Thymus (tissue), 11 donors: ENCODE measurements around the gene UBXN10. TPM values are rescaled to one million over a fixed set of nuclear protein-coding genes. Genes with fewer than 3 reads are reported as not detected.

ENCODE experiments used
- DNase-seq, 9 donors: peaks; one replicate each; pipeline ENCODE4 v3.0.0-alpha.2; 2013; ENCODE audit warnings: low spot score in 9 of 9, low read depth in 6 of 9, missing footprints in 1 of 9
- H3K27ac ChIP-seq, 2 donors: one replicate each; pipeline ENCODE4 v1.5.1; 2013; ENCODE audit warnings: control low read depth in 1 of 2, low read depth in 1 of 2, low read length in 1 of 2, mild to moderate bottlenecking in 1 of 2, moderate library complexity in 1 of 2
- H3K27me3 ChIP-seq, 2 donors: one replicate each; pipeline ENCODE4 v1.5.1; 2013; ENCODE audit warnings: low read length in 1 of 2; ENCODE audit not compliant: control insufficient read depth in 2 of 2, insufficient read depth in 1 of 2
- H3K36me3 ChIP-seq, 2 donors: one replicate each; pipeline ENCODE4 v1.5.1; 2013; ENCODE audit warnings: low read length in 1 of 2, mild to moderate bottlenecking in 1 of 2, moderate library complexity in 1 of 2; ENCODE audit not compliant: control insufficient read depth in 2 of 2, insufficient read depth in 2 of 2
- H3K4me1 ChIP-seq, 2 donors: one replicate each; pipeline ENCODE4 v1.5.1; 2013; ENCODE audit warnings: low read length in 2 of 2; ENCODE audit not compliant: control insufficient read depth in 2 of 2, insufficient read depth in 2 of 2
- H3K4me3 ChIP-seq, 2 donors: one replicate each; pipeline ENCODE4 v1.5.1; 2013; ENCODE audit warnings: low read length in 2 of 2, control low read depth in 1 of 2, mild to moderate bottlenecking in 1 of 2
- H3K9me3 ChIP-seq, 2 donors: one replicate each; pipeline ENCODE4 v1.5.1; 2013; ENCODE audit warnings: low read length in 1 of 2, mild to moderate bottlenecking in 1 of 2; ENCODE audit not compliant: control insufficient read depth in 2 of 2, insufficient read depth in 1 of 2
- WGBS: extraction: QIAGEN DNeasy Blood & Tissue Kit; methylation state at CpG from one replicate; pipeline ENCODE4 v1.1.7; 2013; 5-methylcytosine and 5-hydroxymethylcytosine counted together
- polyA plus RNA-seq: library from polyadenylated mRNA; stranded (reverse); fragments of 200-250 nt; gene quantifications from one replicate; pipeline ENCODE4 v1.2.3, GENCODE V29; 2013
- total RNA-seq: library from RNA; stranded (reverse); fragments of 120-200 nt; gene quantifications from one replicate; pipeline ENCODE4 v1.2.4, GENCODE V29; 2013
- donor health status: healthy.

Gene UBXN10
- total and polyA plus RNA-seq, 2 donors: 0.24 to 0.50 TPM

GRCh38 chr1:20180129-20180843 is 5.6 kb upstream of the UBXN10 start:
- H3K27me3 ChIP-seq: peaks cover 2 to 16% of the 10 kb centered on the region in 2 donors
- no peak overlapping the region for H3K4me3 ChIP-seq
- DNase-seq: no peak
- WGBS: 91% methylated on average over 6 of the region's 6 CpGs
- H3K27ac ChIP-seq: no peak overlapping the region
- H3K9me3 ChIP-seq: no peaks in the 10 kb centered on the region
- H3K36me3 ChIP-seq: no peaks in the 10 kb centered on the region
- H3K4me1 ChIP-seq: peaks cover 2 to 3% of the 10 kb centered on the region in 2 donors

GRCh38 chr1:20180844-20181207 is 5.1 kb upstream of the UBXN10 start:
- Histone ChIP-seq H3K4me1 (peaks cover 3 to 7% of the 10 kb centered on the region in 2 donors), H3K9me3 (no peaks in the 10 kb centered on the region), H3K4me3 (no peak overlapping the region), H3K27me3 (peaks cover 2 to 21% of the 10 kb centered on the region in 2 donors), H3K27ac (no peak overlapping the region), H3K36me3 (no peaks in the 10 kb centered on the region)
- DNase-seq: no peak
- WGBS: 93% methylated on average over 3 of the region's 3 CpGs

DNA sequence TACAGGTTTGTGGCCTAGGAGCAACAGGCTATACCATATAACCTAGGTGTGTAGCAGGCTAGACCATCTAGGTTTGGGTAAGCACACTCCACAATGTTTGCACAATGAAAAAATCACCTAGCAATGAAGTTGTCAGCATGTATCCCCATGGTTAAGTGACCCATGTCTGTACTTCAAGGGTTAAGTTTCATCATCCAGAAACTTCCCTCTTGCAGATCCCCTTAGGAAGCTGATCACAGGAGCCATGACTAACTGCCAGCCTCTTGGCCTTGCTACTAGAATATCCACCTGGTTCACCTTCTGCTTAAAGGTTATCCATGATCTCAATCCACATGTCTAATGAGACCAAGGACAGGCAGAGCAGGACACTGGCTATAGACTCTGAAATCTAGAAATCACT is 3.5 kb upstream of the UBXN10 start:
- no peak overlapping the region for H3K4me3 ChIP-seq
- no peaks in the 10 kb centered on the region for H3K36me3 ChIP-seq
- no peaks in the 10 kb centered on the region for H3K9me3 ChIP-seq
- peaks cover 7 to 16% of the 10 kb centered on the region in 2 donors for H3K4me1 ChIP-seq
- H3K27me3 ChIP-seq: peaks cover 9 to 36% of the 10 kb centered on the region in 2 donors
- DNase-seq: no peak
- H3K27ac ChIP-seq: no peak overlapping the region

DNA sequence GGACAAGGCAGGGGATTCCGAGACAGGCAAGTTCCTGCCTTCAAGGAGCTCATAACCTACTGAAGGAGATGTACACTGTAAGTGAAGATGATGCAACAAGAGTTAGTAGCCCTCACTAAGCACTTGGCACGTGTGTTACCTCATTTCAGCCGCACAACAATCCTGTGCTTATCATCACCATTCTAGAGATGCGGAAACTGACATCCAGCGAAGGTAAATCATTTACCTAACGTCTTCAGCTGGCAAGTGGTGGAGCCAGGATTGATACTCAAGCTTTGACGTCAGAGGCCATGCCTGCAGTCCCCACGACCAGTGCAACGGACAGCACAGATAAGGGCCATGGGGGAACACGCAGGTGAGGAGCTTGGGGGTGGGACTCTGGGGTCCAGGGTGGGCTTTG is 2.9 kb upstream of the UBXN10 start:
- Histone ChIP-seq H3K4me1 (peaks cover 7 to 16% of the 10 kb centered on the region in 2 donors), H3K27me3 (peaks cover 9 to 38% of the 10 kb centered on the region in 2 donors), H3K4me3 (no peak overlapping the region), H3K9me3 (no peaks in the 10 kb centered on the region), H3K27ac (no peak overlapping the region), H3K36me3 (no peaks in the 10 kb centered on the region)
- WGBS: 94% methylated on average over 10 of the region's 10 CpGs
- no peak for DNase-seq

DNA sequence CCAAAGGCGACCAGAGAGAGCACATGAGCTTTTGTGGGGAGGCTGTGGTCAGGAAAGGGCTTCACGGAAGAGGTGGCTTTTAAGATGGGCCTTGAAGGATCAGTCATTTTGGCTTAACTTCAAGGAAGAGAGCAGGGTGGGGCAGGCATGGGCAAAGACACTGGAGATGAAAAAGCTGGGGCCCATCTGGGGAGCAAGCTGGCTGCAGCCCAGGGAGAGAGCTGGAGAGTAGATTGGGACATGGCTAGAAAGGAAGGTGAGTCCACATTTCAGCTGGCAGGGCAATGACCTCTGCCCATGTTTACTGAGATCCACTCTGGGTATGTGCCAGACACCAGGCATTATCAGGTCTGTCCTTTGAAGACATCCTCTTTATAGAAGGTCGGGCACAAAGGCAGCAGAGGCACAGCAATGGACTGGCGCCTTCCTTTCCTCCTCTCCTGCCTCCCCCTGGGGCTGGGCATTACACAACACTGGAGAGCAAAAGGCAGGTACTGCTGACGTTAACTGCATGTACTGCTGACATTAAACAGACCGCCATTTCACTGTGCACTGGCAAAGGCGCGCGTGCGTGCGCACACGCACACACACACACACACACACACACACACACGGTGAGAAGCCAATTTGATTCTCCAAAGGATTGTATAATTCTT is 2.2 kb upstream of the UBXN10 start:
- DNase-seq: no peak
- no peak overlapping the region for H3K4me3 ChIP-seq
- H3K27ac ChIP-seq: no peak overlapping the region
- H3K36me3 ChIP-seq: no peaks in the 10 kb centered on the region
- H3K9me3 ChIP-seq: no peaks in the 10 kb centered on the region
- peaks cover 9 to 38% of the 10 kb centered on the region in 2 donors for H3K27me3 ChIP-seq
- H3K4me1 ChIP-seq: peaks cover 7 to 16% of the 10 kb centered on the region in 2 donors
- WGBS: 88% methylated on average over 13 of the region's 13 CpGs

- Histone ChIP-seq H3K4me1 (peaks cover 7 to 16% of the 10 kb centered on the region in 2 donors), H3K27me3 (peaks cover 9 to 41% of the 10 kb centered on the region in 2 donors), H3K9me3 (no peaks in the 10 kb centered on the region), H3K36me3 (no peaks in the 10 kb centered on the region), H3K4me3 (no peak overlapping the region), H3K27ac (no peak overlapping the region)
- DNase-seq: no peak
- WGBS: 69% methylated on average over 6 of the region's 6 CpGs
Observed at GRCh38 chr1:20184481-20184900, 1.4 kb upstream of the UBXN10 start.

DNA sequence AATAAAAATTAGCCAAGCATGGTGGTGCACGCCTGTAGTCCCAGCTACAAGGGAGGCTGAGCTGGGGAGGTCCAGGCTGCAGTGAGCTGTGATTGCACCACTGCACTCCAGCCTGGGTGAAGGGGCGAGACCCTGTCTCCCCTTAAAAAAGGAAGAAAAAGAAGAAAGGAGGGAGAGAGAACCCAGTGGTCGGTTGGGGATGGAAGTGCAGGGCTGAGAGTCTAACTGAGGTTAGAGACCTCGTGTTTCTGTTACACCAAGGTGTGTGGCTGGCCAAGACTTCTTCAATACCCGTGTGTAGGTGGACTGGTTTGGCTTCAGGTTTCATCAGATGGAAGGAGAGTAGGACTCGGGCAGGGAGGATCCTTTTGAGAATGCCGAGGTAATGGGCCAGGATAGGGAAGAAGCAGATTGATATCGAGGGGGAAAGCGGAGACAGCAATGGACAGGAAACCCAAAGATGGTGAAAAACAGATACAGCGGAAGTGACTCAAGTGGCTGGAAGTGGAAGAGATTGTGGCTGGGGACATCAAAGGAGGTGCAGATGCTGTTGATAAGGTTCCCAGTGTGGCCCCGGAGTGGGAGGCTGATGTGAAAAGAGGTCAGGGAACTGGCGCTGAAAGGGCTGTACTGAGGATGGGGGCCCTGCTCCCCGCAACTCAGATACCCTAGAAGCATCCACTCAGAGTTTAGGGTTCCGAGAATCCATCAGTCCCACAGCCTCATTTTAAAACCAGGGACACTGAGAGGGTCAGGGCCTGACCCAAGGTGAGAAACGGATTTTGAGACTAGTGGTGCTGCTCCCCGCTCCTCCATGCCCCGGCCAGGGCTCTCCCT is 681 bp upstream of the UBXN10 start:
- Histone ChIP-seq H3K36me3 (no peaks in the 10 kb centered on the region), H3K27me3 (peaks cover 9 to 41% of the 10 kb centered on the region in 2 donors), H3K4me3 (peak overlapping the region; percentile 20 to 33), H3K27ac (no peak overlapping the region), H3K9me3 (no peaks in the 10 kb centered on the region), H3K4me1 (peaks cover 7 to 16% of the 10 kb centered on the region in 2 donors)
- WGBS: 40% methylated on average over 17 of the region's 17 CpGs
- peak in 3 of 9 donors; percentile 8 to 54 (median 23) for DNase-seq

DNA sequence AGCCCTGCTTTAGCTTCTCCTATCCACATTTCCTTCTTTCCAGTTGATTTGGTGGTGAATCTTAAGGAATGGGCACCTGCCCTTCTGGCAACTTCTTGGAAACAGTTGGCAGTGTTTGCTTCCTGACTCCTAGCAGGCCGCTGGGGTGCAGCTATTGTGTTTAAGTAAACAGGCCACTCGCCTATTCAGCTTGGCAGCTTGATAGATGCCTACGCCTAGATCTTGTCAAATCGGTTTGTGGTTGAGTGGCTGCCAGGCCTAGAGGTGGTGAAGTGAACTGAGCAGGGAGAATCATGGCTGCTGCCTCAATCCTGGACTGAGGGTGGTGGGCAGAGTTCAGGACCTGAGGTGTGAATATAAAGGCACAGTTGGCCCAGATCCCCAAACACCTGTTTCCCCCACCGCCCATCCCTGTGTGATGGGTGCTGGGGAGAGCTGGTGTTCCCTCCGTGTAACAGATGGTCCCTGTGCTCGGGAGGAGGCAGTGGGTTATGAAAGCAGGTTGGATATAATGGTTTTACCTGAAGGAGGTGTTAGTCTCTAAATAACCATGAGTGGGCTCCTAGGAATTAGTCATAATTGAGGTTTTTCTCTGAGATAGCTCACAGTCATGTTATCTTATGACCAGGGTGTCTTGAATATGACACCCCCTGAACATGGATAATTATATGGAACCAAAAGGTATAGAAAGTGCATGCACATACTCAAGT is 1.4 kb downstream of the UBXN10 start:
- Histone ChIP-seq H3K36me3 (no peaks in the 10 kb centered on the region), H3K27ac (no peak overlapping the region), H3K4me1 (peaks cover 7 to 16% of the 10 kb centered on the region in 2 donors), H3K27me3 (peaks cover 9 to 41% of the 10 kb centered on the region in 2 donors), H3K4me3 (no peak overlapping the region), H3K9me3 (no peaks in the 10 kb centered on the region)
- 72% methylated on average over 7 of the region's 7 CpGs for WGBS
- peak in 1 of 9 donors; percentile 16 for DNase-seq
